Measurements from ENCODE around the gene RHOT2. TPM values are rescaled to one million over a fixed set of nuclear protein-coding genes. Genes with fewer than 3 reads are reported as not detected.
A peak's percentile ranks its signal among the peaks of the same experiment; 100 is the strongest.

The RHOT2 gene
- total and polyA plus RNA-seq, 9 of the 15 experiments (the other 6 are each of a cell fraction or from before 2014, with no cell fraction given), result 5.0 to 373 (median 112) TPM

- TF ChIP-seq ZNF507 (tag; conservative IDR thresholded peaks at IDR 0.05) (no peak), ZNF780A (CRISPR knock-in tag; IDR thresholded peaks at IDR 0.05) (no peak), SMAD2 (IDR thresholded peaks at IDR 0.05; ENCODE audit: low read depth, low read length) (no peak), PHF21A (IDR thresholded peaks at IDR 0.05; ENCODE audit: borderline replicate concordance, low read depth) (no peak), POLR2AphosphoS5 (IDR thresholded peaks at IDR 0.05; ENCODE audit: control insufficient read depth, insufficient read depth, low read depth, low read length) (peak; percentile 71; the same call in 1 of the 2 replicates), DPF2 (IDR thresholded peaks at IDR 0.05) (no peak), STAT6 (CRISPR knock-in tag; IDR thresholded peaks at IDR 0.05) (no peak), STAG1 (CRISPR knock-in tag; IDR thresholded peaks at IDR 0.05; ENCODE audit: borderline replicate concordance) (no peak), SREBF2 (CRISPR knock-in tag; IDR thresholded peaks at IDR 0.05) (no peak), KDM4B (IDR thresholded peaks at IDR 0.05; ENCODE audit: borderline replicate concordance in 2 of 2, low read depth in 1 of 2) (peak in 1 of 2 experiments; percentile 97; a peak in 2 of 4 replicates), FOS (IDR thresholded peaks at IDR 0.05; ENCODE audit: extremely low read depth, insufficient read length) (no peak), REST (IDR thresholded peaks at IDR 0.05; ENCODE audit: borderline replicate concordance) (peak; percentile 62; the same call in 1 of the 2 replicates), REST (CRISPR knock-in tag; IDR thresholded peaks at IDR 0.05; ENCODE audit: low read depth) (peak; percentile 78), IRF9 (tag; IDR thresholded peaks at IDR 0.05) (no peak), POLR2A (conservative IDR thresholded peaks at IDR 0.05) (peak; percentile 80), HNRNPUL1 (IDR thresholded peaks at IDR 0.05; ENCODE audit: low read length) (no peak), FOXJ3 (CRISPR knock-in tag; IDR thresholded peaks at IDR 0.05) (no peak), LEF1 (IDR thresholded peaks at IDR 0.05) (no peak), NFE2 (IDR thresholded peaks at IDR 0.05; ENCODE audit: low read depth) (no peak)
Observed at GRCh38 chr16:667780-668518, at the start of gene RHOT2 (continued).

Data from K562 (cell line).